ENCODE results near the gene TNIK.

The TNIK gene

DNA sequence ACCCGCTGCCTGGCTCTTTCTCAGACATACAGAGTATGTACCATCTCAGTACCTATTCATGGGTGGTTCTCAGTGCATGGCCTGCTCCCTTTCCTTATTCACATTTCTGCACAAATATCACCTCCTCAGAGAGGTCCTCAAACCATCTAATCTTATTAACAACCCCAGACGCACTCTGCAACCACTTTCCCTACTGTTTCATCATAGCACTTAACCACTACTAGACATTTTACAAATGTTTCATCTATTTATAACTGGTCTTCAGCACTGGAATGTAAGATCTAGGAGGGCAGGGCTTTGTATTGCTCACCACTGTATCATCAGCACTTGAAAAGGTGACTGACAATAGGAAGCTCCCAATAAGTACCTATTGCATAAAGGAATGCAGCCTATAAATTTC is 45.1 kb downstream of the TNIK start:
- Histone ChIP-seq H3K9ac (ENCODE audit: low read length) (no peak overlapping the region), H3K4me2 (ENCODE audit: low read length) (no peak overlapping the region), H3K79me2 (ENCODE audit: low read length) (peaks cover 55% of the 10 kb centered on the region), H3K4me3 (ENCODE audit: low read length) (no peak overlapping the region), H3K4me1 (ENCODE audit: low read length) (no peaks in the 10 kb centered on the region), H4K20me1 (ENCODE audit: insufficient read depth, low read length) (peaks cover 51% of the 10 kb centered on the region), H2AFZ (ENCODE audit: low read depth, low read length) (no peak overlapping the region), H3K9me3 (ENCODE audit: insufficient read depth, low read length) (no peaks in the 10 kb centered on the region), H3K36me3 (replicated peaks; ENCODE audit: low read depth, low read length) (peaks cover 3% of the 10 kb centered on the region), H3K27ac (ENCODE audit: low read length) (no peak overlapping the region), H3K27me3 (ENCODE audit: low read depth, low read length) (no peaks in the 10 kb centered on the region)
- no peak for TF ChIP-seq EZH2phosphoT487 (IDR thresholded peaks at IDR 0.05; ENCODE audit: low read depth)

DNA sequence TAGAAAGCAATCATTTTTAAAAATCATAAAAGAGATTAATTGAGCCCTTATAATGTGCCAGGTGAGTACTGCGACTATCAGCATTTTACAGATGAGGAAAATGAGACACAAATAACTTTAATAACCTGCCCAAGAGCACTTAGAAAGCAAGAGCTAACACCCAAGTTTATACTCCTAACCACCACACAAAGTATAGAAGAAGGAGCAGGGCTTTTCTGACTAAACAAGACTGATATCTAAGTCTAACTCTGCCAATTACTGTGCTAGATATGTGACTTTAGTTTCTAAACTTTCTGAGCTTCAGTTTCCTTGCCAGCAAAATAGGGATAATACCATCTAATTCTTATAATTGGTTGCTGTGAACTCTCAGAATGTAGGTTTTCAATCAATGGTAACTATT is 47.7 kb downstream of the TNIK start:
- no peaks in the 10 kb centered on the region for H3K36me3 ChIP-seq (replicated peaks; ENCODE audit: low read depth, low read length)
- H4K20me1 ChIP-seq (ENCODE audit: insufficient read depth, low read length), result peaks cover 59% of the 10 kb centered on the region; the same call in 1 of the 2 replicates
- H3K9me3 ChIP-seq (ENCODE audit: insufficient read depth, low read length), result no peaks in the 10 kb centered on the region
- H3K4me2 ChIP-seq (ENCODE audit: low read length), result no peak overlapping the region
- no peak overlapping the region for H3K9ac ChIP-seq (ENCODE audit: low read length)
- no peaks in the 10 kb centered on the region for H3K4me1 ChIP-seq (ENCODE audit: low read length)
- no peak for TF ChIP-seq EZH2phosphoT487 (IDR thresholded peaks at IDR 0.05; ENCODE audit: low read depth)
- TF ChIP-seq, protein P1, sequence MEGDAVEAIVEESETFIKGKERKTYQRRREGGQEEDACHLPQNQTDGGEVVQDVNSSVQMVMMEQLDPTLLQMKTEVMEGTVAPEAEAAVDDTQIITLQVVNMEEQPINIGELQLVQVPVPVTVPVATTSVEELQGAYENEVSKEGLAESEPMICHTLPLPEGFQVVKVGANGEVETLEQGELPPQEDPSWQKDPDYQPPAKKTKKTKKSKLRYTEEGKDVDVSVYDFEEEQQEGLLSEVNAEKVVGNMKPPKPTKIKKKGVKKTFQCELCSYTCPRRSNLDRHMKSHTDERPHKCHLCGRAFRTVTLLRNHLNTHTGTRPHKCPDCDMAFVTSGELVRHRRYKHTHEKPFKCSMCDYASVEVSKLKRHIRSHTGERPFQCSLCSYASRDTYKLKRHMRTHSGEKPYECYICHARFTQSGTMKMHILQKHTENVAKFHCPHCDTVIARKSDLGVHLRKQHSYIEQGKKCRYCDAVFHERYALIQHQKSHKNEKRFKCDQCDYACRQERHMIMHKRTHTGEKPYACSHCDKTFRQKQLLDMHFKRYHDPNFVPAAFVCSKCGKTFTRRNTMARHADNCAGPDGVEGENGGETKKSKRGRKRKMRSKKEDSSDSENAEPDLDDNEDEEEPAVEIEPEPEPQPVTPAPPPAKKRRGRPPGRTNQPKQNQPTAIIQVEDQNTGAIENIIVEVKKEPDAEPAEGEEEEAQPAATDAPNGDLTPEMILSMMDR (IDR thresholded peaks at IDR 0.05; ENCODE audit: low read depth, low read length), result no peak
- peaks cover 45% of the 10 kb centered on the region for H3K79me2 ChIP-seq (ENCODE audit: low read length)
- no peak overlapping the region for H3K27ac ChIP-seq (ENCODE audit: low read length)
- H2AFZ ChIP-seq (ENCODE audit: low read depth, low read length), result no peak overlapping the region
- H3K27me3 ChIP-seq (ENCODE audit: low read depth, low read length), result no peaks in the 10 kb centered on the region
- H3K4me3 ChIP-seq (ENCODE audit: low read length), result no peak overlapping the region

DNA sequence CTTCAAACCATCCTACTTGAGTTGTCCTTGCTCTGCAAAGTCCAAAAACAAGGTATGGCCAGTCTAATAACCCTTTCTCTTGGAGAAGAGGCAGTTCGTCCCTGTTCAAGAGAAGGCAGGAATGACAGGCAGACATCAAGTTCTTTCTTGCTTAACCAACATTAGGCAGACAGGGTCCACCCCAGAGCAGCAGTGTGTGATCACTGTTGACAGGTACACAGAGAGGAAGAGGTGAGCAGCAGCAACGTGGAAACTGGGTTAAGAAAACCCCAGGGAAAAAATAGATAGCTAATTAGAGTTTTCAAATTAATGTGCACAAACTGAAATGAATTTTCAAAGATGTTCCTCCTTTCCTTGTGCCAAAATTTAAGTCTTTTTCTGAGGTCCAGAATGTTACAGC is 48.2 kb downstream of the TNIK start:
- Histone ChIP-seq H3K9me3 (ENCODE audit: insufficient read depth, low read length) (no peaks in the 10 kb centered on the region), H3K36me3 (replicated peaks; ENCODE audit: low read depth, low read length) (no peaks in the 10 kb centered on the region), H3K79me2 (ENCODE audit: low read length) (peaks cover 46% of the 10 kb centered on the region), H3K4me1 (ENCODE audit: low read length) (no peaks in the 10 kb centered on the region), H3K4me3 (ENCODE audit: low read length) (no peak overlapping the region), H3K9ac (ENCODE audit: low read length) (no peak overlapping the region), H4K20me1 (ENCODE audit: insufficient read depth, low read length) (peaks cover 60% of the 10 kb centered on the region; the same call in 1 of the 2 replicates), H3K4me2 (ENCODE audit: low read length) (no peak overlapping the region), H3K27me3 (ENCODE audit: low read depth, low read length) (no peaks in the 10 kb centered on the region), H3K27ac (ENCODE audit: low read length) (no peak overlapping the region), H2AFZ (ENCODE audit: low read depth, low read length) (no peak overlapping the region)
- TF ChIP-seq, protein P1 (IDR thresholded peaks at IDR 0.05; ENCODE audit: low read depth, low read length), result no peak
- no peak for TF ChIP-seq EZH2phosphoT487 (IDR thresholded peaks at IDR 0.05; ENCODE audit: low read depth)

DNA sequence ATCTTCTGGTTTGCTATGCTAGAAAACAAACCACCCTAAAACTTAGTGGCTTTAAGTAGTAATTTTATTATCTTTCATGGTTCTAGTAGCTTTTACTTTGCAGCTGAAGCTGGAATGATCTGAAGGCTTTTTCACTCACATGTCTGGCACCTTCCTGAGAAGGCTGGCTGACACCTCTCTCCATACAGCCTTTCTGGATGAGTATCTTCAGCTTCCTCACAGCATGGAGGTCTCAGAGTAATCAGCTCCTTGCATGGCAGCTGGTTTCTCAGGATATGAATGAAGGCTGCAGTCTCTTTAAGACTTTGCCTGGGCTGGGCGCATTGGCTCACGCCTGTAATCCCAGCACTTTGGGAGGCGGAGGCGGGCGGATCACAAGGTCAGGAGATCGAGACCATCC is 50.0 kb downstream of the TNIK start:
- Histone ChIP-seq H3K27ac (ENCODE audit: low read length) (no peak overlapping the region), H3K9ac (ENCODE audit: low read length) (no peak overlapping the region), H3K4me2 (ENCODE audit: low read length) (no peak overlapping the region), H3K9me3 (ENCODE audit: insufficient read depth, low read length) (no peaks in the 10 kb centered on the region), H3K4me1 (ENCODE audit: low read length) (no peaks in the 10 kb centered on the region), H3K27me3 (ENCODE audit: low read depth, low read length) (no peaks in the 10 kb centered on the region), H3K36me3 (replicated peaks; ENCODE audit: low read depth, low read length) (no peaks in the 10 kb centered on the region), H2AFZ (ENCODE audit: low read depth, low read length) (no peak overlapping the region), H4K20me1 (ENCODE audit: insufficient read depth, low read length) (peaks cover 63% of the 10 kb centered on the region; the same call in 1 of the 2 replicates), H3K4me3 (ENCODE audit: low read length) (no peak overlapping the region), H3K79me2 (ENCODE audit: low read length) (peaks cover 51% of the 10 kb centered on the region)
- TF ChIP-seq EZH2phosphoT487 (IDR thresholded peaks at IDR 0.05; ENCODE audit: low read depth), result no peak
- TF ChIP-seq, protein P1 (IDR thresholded peaks at IDR 0.05; ENCODE audit: low read depth, low read length), result no peak
